ES-I3 (cell line): Measurements from ENCODE around the gene DSCAML1.

Source experiments
- H3K36me3 ChIP-seq: 2 replicates; pipeline ENCODE4 v1.6.1; 2013; ENCODE audit warnings: mild to moderate bottlenecking, low read length, control low read depth, moderate library complexity; ENCODE audit not compliant: insufficient read depth
- H3K4me1 ChIP-seq: 2 replicates; pipeline ENCODE4 v1.6.1; 2013; ENCODE audit warnings: mild to moderate bottlenecking, control low read depth, low read length; ENCODE audit not compliant: insufficient read depth
- H3K9ac ChIP-seq: 2 replicates; pipeline ENCODE4 v1.6.1; 2013; ENCODE audit warnings: low read depth, mild to moderate bottlenecking, low read length, moderate library complexity
- H3K9me3 ChIP-seq: 2 replicates; pipeline ENCODE4 v1.6.1; 2013; ENCODE audit warnings: mild to moderate bottlenecking, low read length, moderate library complexity; ENCODE audit not compliant: control insufficient read depth, insufficient read depth

Gene DSCAML1

GRCh38 chr11:117600234-117600783, 196.7 kb downstream of the DSCAML1 start:
- no peaks in the 10 kb centered on the region for H3K9me3 ChIP-seq
- H3K9ac ChIP-seq: no peak overlapping the region
- H3K4me1 ChIP-seq: peaks cover 8% of the 10 kb centered on the region; the same call in 1 of the 2 replicates
- no peaks in the 10 kb centered on the region for H3K36me3 ChIP-seq

GRCh38 chr11:117597071-117597470, 199.9 kb downstream of the DSCAML1 start:
- no peaks in the 10 kb centered on the region for H3K9me3 ChIP-seq
- no peaks in the 10 kb centered on the region for H3K36me3 ChIP-seq
- H3K4me1 ChIP-seq: peaks cover 8% of the 10 kb centered on the region; the same call in 1 of the 2 replicates
- H3K9ac ChIP-seq: no peak overlapping the region

DNA sequence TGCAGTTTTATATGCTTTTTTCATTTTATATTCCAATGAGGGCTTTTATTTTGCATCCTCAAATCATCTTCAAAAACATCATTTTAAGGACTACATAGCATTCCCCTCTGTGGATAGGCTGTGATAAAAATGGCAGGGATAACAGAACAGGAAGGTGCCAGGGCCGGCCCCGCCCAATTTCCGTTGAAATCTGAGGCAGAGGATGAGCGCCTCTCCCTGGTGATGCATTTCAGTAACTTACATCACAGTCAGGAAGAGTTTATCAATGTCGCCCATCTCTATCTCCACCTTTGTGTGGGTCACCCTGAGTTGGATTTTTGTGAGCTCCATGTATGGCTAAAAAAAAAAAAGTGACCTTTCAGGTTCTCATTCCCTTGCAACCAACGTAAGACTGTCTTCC, 201.6 kb downstream of the DSCAML1 start:
- Histone ChIP-seq H3K9me3 (no peaks in the 10 kb centered on the region), H3K36me3 (no peaks in the 10 kb centered on the region), H3K4me1 (peaks cover 4% of the 10 kb centered on the region; the same call in 1 of the 2 replicates), H3K9ac (no peak overlapping the region)

- Histone ChIP-seq H3K9ac (no peak overlapping the region), H3K4me1 (no peaks in the 10 kb centered on the region), H3K36me3 (no peaks in the 10 kb centered on the region), H3K9me3 (no peaks in the 10 kb centered on the region)
Measured at GRCh38 chr11:117594721-117595120, 202.3 kb downstream of the DSCAML1 start.

DNA sequence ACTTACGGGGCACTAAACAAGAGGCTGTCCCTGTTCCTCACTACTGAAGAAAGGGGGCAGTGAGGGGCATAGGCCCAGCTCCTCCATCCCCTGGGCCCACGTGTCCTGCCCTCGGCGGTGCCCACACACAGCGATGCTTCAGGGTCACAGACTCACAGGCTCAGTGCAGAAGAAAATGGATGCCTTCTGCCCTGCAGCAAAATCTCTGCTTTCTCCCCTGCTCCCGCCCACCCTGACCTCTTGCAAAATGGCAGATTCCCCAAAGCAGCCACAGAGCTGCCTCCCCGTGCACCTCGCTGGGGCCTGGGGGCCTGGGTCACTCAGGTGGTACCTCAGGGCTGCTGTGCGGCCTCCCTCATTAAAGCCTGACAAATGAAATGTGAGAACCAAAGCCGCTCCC, 204.0 kb downstream of the DSCAML1 start:
- Histone ChIP-seq H3K4me1 (no peaks in the 10 kb centered on the region), H3K36me3 (no peaks in the 10 kb centered on the region), H3K9ac (no peak overlapping the region), H3K9me3 (no peaks in the 10 kb centered on the region)

DNA sequence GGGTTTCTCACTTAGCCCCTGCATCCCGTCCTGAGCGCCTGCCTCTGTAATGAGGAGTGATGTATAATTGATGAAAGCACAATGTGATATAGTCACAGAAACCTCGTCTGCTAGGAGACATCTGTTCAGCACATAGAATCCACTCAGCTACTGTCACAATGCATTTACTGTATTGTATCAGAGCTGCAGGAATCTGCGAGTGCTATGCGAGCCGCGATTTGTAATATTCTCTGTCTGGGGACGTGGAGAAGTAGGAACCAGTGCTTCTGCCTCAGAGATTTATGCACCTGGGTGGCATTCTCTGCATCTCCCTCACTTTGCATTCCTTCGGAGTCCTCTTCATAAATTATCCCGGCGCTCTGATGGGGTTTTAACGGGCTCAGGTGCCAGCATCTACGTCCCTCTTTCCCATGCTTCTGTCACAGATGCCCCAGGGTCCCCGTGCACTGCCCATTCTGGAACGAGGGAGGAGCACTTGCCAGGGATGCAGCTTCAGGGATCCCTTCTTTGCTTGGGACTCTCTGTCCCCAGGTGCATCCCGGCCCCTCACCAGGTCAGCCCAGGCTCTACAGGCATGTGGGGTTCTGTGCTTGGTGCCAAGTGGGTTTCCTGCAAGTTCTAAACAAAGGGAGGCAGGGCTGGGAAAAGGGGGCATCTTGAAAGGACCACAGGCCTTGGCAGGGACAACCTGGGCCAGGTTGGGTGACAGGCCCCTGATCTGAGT, 205.5 kb downstream of the DSCAML1 start:
- no peaks in the 10 kb centered on the region for H3K9me3 ChIP-seq
- H3K9ac ChIP-seq: no peak overlapping the region
- H3K4me1 ChIP-seq: no peaks in the 10 kb centered on the region
- no peaks in the 10 kb centered on the region for H3K36me3 ChIP-seq

DNA sequence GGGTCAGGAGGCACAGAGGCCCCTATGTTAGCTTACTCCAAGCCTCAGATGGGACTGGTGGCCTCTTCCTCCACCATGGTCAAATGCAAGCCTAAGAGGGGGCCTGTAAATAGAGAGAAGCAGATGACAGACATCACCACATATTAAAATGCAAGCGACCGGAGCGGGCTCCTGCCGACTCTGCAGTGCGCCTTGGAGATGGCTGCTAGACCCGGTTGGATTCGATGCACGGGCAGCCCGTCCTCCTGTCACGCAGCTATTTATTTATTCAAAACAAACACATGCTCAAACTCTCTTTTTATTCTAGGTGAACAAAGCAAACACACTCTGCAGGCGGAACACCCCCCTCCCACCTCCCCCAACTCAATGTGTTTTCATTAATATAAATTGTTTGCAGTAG, 208.0 kb downstream of the DSCAML1 start:
- H3K9ac ChIP-seq: no peak overlapping the region
- no peaks in the 10 kb centered on the region for H3K9me3 ChIP-seq
- no peaks in the 10 kb centered on the region for H3K36me3 ChIP-seq
- peaks cover 6% of the 10 kb centered on the region for H3K4me1 ChIP-seq

- H3K4me1 ChIP-seq: peaks cover 12% of the 10 kb centered on the region
- no peaks in the 10 kb centered on the region for H3K9me3 ChIP-seq
- no peak overlapping the region for H3K9ac ChIP-seq
- no peaks in the 10 kb centered on the region for H3K36me3 ChIP-seq
Measured at GRCh38 chr11:117588166-117588810, 208.7 kb downstream of the DSCAML1 start.

- Histone ChIP-seq H3K36me3 (no peaks in the 10 kb centered on the region), H3K9ac (no peak overlapping the region), H3K4me1 (peaks cover 15% of the 10 kb centered on the region), H3K9me3 (no peaks in the 10 kb centered on the region)
Measured at GRCh38 chr11:117587416-117587815, 209.6 kb downstream of the DSCAML1 start.

- Histone ChIP-seq H3K4me1 (peaks cover 19% of the 10 kb centered on the region), H3K9me3 (no peaks in the 10 kb centered on the region), H3K36me3 (no peaks in the 10 kb centered on the region), H3K9ac (no peak overlapping the region)
Measured at GRCh38 chr11:117586392-117586791, 210.6 kb downstream of the DSCAML1 start.

GRCh38 chr11:117585631-117586030, 211.4 kb downstream of the DSCAML1 start:
- peaks cover 19% of the 10 kb centered on the region for H3K4me1 ChIP-seq
- H3K36me3 ChIP-seq: no peaks in the 10 kb centered on the region
- H3K9ac ChIP-seq: no peak overlapping the region
- H3K9me3 ChIP-seq: no peaks in the 10 kb centered on the region

DNA sequence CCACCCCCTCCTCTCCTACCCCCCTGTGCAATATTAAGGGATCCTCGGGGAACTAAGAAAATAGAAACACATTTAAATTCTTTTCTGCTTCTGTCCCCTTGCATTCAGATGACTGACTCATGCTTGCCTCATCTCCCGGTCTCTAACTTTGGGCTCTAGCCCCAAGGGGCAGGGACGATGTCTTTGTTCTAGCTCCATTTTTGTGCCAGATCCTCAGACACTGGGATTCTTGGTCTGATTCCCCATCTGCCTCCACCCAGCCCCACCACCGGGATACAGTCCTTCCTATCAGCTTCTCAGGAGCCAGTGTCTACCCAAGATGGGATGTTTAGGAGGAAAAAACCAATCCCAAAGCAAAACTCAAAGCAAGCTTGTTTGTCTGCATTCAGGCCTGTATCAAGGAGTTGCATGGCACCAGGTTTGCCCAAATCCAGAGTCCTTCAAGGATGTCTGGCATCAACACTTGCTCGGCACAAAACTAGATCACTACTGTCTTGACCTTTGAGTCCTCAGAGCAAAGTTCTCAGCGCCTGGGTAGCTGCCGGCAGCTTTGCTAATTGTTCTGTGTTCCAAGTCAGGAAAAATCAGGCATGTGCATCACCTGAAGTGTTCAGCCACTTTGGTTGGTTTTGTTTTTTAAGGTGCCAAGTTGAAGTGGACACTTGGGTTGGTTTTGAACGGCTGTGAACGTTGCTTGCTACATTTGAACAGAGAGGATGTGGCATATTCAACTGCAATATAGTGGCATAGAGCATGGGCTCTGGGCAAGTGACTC, 212.8 kb downstream of the DSCAML1 start:
- H3K9me3 ChIP-seq: no peaks in the 10 kb centered on the region
- H3K4me1 ChIP-seq: peaks cover 25% of the 10 kb centered on the region
- H3K36me3 ChIP-seq: no peaks in the 10 kb centered on the region
- H3K9ac ChIP-seq: no peak overlapping the region

- H3K36me3 ChIP-seq: no peaks in the 10 kb centered on the region
- H3K9ac ChIP-seq: no peak overlapping the region; the same call in 1 of the 2 replicates
- H3K4me1 ChIP-seq: peaks cover 25% of the 10 kb centered on the region
- no peaks in the 10 kb centered on the region for H3K9me3 ChIP-seq
Measured at GRCh38 chr11:117583063-117583801, 213.8 kb downstream of the DSCAML1 start.

GRCh38 chr11:117582433-117582832, 214.6 kb downstream of the DSCAML1 start:
- H3K9me3 ChIP-seq: no peaks in the 10 kb centered on the region
- H3K9ac ChIP-seq: no peak overlapping the region
- peaks cover 25% of the 10 kb centered on the region for H3K4me1 ChIP-seq
- H3K36me3 ChIP-seq: no peaks in the 10 kb centered on the region
